CD4-positive, alpha-beta T cell treated with Interleukin-21 for 1 hour (primary cell): ENCODE measurements around the gene USP1.
A peak's percentile ranks its signal among the peaks of the same experiment; 100 is the strongest.

ENCODE experiments used
- DNase-seq: peaks from one replicate; pipeline ENCODE4 v3.0.0-alpha.2; 2020

USP1 gene, protein sequence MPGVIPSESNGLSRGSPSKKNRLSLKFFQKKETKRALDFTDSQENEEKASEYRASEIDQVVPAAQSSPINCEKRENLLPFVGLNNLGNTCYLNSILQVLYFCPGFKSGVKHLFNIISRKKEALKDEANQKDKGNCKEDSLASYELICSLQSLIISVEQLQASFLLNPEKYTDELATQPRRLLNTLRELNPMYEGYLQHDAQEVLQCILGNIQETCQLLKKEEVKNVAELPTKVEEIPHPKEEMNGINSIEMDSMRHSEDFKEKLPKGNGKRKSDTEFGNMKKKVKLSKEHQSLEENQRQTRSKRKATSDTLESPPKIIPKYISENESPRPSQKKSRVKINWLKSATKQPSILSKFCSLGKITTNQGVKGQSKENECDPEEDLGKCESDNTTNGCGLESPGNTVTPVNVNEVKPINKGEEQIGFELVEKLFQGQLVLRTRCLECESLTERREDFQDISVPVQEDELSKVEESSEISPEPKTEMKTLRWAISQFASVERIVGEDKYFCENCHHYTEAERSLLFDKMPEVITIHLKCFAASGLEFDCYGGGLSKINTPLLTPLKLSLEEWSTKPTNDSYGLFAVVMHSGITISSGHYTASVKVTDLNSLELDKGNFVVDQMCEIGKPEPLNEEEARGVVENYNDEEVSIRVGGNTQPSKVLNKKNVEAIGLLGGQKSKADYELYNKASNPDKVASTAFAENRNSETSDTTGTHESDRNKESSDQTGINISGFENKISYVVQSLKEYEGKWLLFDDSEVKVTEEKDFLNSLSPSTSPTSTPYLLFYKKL

DNA sequence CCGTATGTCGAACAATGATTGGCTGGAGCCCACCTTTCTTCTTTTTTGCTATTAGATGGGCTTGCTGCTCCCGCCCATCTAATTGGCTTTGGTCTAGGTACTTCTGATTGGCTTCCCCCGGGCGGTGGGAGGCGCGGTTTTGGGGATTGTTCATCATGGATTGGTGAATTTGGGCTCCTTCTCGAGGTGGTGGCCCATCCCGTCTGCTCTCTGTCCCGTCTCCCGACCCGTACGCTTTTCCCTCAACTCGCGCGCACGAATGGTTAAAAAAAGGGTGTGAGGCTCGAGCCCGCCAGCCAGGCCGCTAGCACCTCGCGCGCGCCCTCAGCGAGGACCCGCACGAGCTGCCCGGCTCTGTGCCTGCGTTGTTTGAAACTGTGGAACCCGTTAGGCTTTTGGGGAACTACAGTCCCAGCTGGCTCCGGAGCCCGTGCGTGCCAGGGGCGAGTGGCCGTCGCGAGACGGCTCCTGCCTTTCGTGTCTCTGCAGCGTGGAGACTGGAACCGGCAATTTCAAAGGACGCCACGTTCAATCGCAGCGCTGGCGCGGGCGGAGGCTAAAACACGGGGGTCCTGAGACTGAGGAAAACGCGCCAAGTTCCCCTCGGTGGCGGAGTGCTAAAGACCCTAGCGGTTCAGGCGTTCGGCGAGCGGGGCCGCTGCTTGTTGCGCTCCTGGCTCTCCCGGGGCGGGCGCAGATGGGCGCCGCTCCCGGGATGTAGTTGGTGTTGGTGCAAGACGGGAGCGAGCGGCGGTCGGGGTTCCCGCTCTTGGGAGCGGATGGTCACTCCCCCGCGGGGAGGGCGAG is at the start of gene USP1:
Gene USP1 (plus strand): TSS at position 584 of the 807 bp plus-strand sequence. CDS start 2,819 bp downstream, outside the sequence.
- DNase-seq = peak; percentile 99

DNA sequence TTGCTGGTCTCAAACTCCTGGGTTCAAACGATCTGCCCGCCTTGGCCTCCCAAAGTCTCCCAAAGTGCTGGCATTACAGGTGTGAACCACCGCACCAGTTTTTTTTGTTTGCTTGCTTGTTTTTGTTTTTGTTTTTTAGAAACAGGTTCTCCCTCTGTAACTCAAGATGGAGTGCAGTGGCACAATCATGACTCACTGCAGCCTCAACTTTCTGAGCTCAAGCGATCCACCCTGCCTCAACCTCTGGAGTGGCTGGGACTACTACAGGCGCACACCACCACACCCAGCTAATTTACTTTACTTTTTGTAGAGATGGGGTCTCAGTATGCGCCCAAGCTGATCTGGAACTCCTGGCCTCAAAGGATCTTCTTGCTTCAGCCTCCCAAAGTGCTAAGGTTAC is 47.3 kb upstream of the USP1 start:
- no peak for DNase-seq

DNA sequence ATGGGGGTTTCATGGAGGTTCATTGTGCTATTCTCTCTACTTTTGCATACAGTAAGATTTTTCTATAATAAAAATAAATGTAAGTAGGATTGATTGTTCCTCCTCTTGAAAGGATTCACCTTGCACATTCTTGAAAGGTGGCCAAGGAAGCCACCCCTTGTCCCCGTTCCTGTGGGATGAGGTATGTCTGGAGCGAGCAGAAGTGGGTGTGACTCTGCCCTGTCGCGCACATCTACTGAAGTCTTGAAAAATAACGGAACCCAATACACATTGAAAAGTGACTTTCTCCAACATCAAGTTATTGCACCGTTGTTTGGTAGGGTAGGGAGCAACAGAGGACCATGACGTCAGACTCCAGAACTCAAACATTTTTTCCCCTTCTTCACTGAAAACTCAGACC is 46.8 kb upstream of the USP1 start:
- DNase-seq = no peak

DNA sequence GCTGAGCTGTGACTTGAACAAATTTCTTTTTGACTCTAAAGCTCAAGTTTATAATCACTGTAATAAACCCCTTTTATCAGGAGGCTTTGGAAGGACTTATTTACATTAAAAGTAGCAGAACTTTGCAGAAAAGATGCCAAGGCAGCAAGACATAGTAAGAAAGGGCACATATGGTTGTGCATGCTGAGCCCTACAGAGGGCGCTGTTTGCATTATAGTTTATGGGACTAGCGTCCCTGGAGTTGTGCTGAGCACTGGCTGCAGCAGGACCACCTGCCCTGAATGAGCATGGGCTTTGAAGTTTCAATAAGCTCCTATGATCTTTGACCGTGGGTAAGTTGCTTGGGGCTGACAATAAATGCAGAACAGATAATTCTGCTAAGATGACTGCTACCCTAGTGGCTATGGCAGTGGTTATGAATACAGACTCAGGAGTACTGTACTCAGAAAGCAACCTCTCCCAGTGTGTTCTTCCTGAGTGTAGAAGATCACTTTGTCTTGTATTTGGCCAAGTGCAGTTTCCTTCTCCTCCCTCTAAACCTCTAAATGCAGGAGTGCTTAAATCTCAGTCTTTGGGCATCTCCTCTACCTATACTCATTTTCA is 45.4 kb upstream of the USP1 start:
- peak; percentile 9 for DNase-seq

DNA sequence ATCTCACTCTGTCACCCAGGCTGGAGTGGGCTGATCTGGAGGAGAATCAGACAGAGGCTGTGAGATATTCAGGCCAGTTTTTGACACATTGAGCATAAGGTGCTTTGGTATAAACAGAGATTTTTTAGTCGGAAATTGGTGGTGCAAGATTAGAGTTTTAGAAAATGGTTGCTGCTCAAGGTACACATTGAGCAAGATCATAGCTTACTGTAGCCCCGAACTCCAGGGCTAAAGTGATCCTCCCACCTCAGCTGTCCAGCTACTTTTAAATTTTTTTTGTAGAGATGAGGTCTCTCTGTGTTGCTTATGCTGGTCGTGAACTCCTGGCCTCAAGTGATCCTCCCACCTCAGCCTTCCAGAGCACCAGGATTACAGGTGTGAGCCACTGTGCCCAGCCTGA is 43.9 kb upstream of the USP1 start:
- DNase-seq = no peak

DNA sequence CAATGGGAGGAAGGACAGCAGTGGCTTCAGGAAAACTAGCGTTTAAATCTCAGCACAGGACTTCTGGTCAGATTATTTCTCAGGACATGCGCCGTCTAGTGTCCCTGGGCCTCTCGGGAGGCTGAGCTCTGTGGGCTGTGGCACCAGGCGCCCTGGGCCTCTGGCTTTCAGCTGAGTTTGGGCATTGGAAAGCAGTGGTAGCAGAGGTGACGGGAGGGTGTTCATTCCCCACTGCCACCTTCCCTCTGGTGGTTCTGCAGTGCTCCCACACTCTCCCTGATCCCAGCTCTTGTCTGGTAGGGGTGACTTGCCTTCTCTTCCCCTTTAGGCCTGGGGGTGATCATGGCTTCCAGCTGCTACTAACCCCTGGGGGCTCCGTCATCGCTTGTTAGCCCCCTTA is 42.2 kb upstream of the USP1 start:
- DNase-seq = no peak

DNA sequence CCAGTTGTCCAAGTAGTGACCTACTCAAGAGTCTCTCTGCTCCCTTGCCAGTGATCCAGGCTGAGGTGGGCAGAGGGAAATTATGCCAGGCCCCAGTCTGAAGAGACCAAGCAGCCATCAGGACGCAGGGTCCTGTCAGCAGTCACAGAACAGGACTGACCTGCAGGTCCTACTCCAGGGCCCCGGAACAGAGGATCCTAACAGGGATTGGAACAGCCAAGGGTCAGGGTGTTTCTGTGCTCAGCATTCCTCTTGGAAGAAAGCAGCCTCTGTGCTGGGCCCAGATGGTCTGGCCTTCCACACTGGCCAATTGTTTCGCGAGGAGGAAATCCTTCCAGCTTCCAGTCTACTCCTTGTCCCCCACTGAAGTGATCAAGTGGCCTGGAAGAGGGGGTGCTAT is 41.6 kb upstream of the USP1 start:
- DNase-seq = no peak

DNA sequence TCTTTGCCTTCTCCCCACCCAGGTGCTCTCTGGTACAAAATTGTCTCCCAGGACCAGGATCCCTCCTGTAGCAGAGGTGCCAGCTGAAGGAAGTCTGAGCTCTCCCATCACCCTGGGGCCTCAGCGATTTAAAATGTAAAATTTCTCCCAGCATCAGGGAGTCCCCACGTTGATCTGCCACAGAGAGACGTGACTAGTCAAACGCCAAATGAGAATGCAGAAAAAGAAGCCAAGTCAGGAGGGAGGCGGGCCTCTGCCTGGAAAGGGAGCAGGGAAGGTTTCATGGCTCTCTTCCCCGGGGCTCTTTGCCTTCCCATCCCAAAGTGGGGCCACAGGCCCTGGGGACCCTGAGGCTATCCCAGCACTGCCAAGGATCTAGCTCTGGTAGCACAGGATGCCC is 40.0 kb upstream of the USP1 start:
- DNase-seq = no peak

DNA sequence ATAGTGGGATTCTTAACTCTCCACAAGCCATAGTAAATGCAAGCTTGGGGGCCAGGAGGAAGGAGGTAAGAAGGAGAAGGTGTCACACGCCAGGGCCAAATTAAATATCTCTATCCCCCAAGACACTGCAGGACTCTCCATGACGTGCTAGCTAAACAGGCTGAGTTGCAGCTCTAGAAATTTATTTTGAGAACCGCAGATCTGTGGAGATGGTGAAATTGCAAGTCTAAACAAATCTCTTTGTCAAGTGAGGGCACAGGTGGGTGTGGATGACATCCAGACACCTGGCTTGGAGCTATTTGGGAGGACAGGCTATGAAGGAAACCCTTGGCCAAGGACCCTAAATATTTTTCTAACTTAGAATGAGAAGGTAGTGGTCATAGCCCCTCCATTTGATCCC is 39.5 kb upstream of the USP1 start:
- no peak for DNase-seq

DNA sequence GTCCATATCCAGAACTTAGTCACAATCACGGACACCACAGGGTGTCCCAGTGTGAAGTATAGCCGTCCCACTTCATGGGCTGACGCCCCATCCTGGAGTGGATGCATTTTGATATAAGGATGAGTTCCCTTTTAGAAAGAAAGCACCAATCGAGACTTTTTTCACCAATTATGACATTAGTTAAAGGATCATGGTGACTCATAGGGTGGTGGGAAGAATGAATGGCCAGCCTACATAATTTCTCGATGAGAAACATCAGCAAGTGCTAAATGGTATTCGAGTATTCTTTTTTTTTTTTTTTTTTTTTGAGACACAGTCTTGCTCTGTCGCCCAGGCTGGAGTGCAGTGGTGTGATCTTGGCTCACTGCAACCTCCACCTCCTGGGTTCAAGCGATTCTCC is 38.5 kb upstream of the USP1 start:
- DNase-seq = no peak

DNA sequence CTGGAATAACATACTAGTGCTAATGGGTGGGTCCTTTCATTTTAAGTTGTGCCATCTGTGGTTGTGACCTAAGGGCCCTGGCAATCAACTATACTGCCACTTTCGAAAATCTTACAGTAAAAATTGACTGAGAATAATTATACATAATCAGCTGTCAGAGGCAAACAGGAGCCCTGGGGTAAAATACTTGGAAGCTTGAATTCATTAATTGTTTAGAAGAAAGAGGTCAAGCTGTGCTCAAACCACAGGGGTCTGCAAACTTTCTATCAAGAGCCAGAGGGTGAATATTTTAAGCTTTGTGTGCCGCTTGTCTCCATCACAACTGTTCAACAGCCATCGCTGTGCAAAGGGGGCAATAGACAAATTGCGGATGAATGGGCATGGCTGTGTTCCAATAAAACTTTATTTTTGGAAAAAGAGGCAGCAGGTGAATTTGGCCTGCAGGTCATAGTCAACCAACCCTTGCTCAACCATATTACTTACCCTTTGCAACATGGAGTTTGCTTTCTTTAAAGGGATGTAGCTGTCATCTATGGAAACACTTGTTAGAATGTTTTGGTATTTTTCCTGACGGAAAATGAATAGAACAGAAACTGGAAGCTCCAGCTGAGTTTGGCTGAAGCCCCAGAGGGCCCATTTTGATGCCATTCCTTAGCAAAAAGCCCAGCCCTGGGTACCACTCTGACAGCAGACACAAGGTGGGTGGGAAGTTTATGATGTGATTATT is 35.7 kb upstream of the USP1 start:
- no peak for DNase-seq

DNA sequence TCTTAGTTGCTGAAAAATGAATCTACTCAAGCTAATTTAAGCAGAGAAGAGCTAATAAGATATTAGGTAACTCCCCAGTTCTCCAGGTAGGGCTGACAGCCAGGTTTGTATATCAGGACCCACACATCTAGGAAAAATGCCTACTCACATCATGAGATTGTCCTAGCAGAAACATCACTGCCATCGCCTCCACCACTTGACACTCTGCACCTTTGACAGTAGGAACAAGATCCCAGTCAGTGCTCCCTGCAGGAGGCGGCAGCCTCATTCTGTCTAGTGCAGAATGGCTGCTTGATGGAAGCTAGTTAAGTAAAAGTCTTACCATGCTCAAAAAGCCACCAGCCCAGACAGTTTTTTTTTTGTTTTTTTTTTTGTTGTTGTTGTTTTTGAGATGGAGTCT is 31.6 kb upstream of the USP1 start:
- no peak for DNase-seq

DNA sequence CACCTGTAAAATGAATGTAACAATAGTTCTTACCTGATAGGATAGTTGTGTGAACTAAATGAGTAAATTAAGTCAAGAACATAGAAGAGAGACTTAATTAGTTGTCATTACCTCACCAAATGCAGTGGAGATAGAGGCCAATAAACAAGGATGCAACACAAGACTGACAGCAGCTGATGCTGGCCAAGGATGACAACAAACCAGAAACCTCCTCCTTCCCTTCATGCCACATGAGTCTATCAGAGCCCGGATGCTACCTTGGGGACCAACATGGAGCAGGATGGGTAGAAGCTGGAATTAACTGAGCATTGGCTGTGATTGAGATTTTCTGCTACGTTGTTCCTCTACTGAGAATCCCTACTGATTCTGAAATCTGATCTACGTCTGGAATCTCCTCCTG is 30.3 kb upstream of the USP1 start:
- DNase-seq = no peak

DNA sequence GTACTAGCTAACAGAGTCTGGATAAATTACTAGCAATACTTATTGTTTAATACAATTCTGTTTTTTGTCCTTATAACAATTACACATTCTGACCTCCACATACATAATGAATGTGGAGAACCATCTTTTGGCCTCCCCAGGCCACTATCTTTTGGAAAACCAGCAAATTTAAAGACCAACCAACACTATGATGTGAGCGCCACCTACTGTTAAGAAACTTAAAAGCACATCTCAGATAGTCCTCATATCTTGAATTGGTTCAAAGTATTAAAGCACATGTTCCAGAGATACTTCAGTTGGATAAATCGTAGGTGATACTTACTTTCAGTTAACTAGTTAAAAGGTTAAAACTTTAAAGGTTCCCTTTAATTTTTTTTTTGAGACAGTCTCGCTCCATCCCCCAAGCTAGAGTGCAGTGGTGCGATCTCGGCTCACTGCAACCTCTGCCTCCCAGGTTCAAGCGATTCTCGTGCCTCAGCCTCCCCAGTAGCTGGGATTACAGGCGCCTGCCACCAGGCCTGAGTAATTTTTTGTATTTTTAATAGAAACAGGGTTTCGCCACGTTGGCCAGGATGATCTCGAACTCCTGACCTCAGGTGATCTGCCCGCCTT is 29.3 kb upstream of the USP1 start:
- peak; percentile 56 for DNase-seq

DNA sequence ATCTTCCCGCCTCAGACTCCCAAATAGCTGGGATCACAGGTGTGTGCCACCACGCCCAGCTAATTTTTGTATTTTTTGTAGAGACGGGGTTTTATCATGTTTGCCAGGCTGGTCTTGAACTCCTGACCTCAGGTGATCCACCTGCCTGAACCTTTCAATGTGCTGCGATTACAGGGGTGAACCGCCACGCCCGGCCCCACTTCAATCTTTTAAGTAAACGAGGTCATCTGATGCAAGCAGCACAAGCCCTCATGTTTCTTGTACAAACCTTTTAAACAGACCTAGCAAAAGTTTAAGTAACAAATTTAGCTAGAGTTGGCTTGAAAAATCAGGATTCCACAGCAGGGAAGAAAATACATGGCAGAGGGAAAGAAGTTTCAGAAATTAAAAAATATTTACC is 21.2 kb upstream of the USP1 start:
- DNase-seq = no peak

DNA sequence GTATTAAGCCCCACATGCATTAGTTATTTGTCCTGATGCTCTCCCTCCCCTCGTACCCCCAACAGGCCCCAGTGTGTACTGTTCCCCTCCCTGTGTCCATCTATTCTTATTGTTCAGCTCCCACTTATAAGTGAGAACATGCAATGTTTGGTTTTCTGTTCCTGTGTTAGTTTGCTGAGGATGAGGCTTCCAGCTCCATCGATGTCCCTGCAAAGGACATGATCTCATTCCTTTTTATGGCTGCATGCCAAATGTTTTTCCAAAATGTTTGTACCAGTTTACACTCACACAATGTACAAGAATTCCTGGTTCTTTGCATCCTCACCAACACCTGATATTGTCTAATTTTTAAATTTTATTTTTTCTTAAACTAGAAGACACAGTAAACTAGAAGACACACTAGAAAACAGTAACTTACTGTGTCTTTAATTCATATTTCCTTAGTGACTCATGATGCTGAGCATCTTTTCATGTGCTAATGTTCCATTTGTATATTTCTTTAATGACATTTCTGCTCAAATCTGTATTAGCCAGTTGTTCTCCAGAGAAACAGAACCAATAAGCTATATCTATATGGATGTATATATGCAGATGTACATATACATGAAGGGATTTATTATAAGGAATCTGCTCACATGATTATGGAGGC is 19.4 kb upstream of the USP1 start:
- no peak for DNase-seq

DNA sequence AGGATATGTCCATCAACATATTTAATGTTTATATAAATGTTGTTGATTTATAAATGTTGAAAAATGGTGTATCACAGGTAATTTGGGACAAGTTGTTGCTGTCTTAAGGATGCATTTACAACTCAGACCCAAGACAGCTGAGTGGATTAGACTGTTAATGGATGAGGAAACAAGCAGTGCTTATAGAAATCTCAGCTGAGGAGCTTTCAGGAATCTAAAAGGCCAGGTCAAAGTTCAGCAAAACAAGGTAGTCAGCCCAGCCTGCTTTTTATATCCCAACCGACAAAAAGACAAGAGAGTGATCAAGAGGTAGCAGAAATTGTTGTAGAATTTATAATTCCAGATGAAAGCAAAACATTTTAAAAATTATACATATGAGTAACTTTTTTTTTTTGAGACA is 16.6 kb upstream of the USP1 start:
- no peak for DNase-seq

DNA sequence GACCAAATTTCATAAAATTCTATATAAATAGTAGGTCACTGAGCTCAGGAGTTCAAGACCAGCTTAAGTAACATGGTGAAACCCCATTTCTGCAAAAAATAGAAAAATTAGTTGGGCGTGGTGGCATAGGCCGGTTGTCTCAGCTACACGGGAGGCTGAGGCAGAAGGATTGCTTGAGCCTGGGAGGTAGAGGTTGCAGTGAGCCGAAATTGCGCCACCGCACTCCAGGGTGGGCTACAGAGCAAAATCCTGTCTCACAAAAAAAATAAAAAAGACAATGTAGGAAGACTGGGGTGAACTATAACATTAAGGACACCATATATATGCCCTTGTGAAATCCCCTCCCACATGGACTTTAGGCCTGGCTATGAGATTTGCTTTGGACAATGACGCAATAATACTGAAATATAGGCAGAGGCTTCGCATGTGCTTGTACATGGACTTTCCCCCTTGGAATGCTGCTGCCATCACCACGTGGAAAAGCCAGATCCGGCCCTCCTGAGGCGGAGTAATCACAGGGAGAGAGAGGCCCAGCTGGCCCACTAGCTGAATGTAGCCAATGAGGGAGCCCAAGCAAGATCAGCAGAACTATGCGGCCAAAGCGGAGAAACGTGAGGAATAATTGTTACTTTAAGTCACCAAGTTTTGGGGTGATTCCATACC is 13.1 kb upstream of the USP1 start:
- DNase-seq = no peak

DNA sequence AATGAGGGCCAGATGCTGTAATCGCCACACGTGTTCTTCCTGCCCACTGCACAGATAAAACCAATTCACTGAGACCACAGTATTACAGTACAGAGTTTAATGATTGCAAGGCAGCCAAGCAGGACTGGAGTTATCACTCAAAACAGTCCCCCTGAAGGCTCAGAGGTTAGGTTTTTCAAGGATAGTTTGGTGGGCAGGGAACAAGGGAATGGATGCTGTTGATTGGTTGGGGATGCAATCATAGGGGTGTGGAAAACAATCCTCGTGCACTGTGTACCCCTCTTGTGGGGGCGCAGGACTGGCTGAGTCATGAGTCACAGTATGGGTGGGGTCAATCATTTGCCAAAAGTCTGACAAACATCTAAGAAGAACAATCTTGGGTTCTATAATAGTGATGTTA is 12.4 kb upstream of the USP1 start:
- DNase-seq = no peak

DNA sequence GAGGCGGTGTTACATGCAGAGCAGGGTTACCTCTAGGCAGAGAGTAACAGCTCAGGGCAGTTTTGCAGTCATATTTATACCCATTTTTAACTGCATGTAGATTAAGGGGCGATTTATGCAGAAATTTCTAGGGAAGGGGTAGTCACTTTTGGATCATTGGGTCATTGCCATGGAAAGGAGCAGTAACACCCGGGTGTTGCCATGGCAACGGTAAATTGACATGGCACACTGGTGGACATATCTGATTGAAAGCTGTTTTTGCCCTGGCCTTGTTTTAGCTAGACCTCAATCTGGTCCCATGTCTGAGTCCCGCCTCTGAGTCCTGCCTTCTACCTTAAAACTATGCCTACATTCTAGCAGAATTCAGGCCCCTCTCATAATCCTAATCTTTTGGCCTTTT is 11.8 kb upstream of the USP1 start:
- DNase-seq = no peak

DNA sequence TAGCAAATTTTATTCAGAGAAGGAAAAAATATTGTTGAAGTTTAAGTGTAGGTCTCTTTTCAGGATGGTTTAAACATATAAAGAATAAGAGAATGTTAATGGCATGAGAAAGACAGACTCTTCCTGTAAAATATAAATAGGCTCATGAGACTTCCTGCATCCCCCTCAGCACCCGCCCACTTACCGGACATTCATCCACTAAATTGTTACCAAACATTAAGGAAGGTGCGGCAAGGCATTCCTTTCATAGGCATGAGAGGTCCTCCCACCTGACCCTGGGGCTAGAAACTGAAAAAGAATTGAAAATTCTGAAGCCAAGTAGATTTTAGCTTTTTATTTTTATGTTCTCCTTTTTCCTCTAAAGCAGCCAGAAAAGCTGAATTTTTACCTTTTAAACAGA is 10.6 kb upstream of the USP1 start:
- no peak for DNase-seq
